Omental fat pad (tissue), 4 donors: ENCODE measurements around the gene LRP1. TPM values are rescaled to one million over a fixed set of nuclear protein-coding genes. Genes with fewer than 3 reads are reported as not detected.

Source experiments
- ATAC-seq: fragments of 150-250 bp; one replicate; pipeline ENCODE4 v1.9.1; 2016; ENCODE audit warnings: mild to moderate bottlenecking, moderate library complexity; ENCODE audit not compliant: low FRiP score
- DNase-seq: peaks from one replicate; pipeline ENCODE4 v3.0.0-alpha.2; 2019; ENCODE audit warnings: low spot score
- CTCF ChIP-seq, 3 donors: fragments of 450-650 bp; IDR thresholded peaks; one replicate each; pipeline ENCODE4 v1.5.1; 2016 to 2017; ENCODE audit warnings: antibody characterized with exemption in 3 of 3, mild to moderate bottlenecking in 3 of 3, moderate library complexity in 2 of 3
- total RNA-seq, 4 donors: library from RNA; depleted of rRNA; stranded (reverse); fragments of >200 nt; gene quantifications; one replicate each; pipeline ENCODE4 v1.1.0, GENCODE V29; 2016

LRP1 gene
- total RNA-seq, 4 donors from 2014 or later, result 312 to 592 (median 571) TPM

DNA sequence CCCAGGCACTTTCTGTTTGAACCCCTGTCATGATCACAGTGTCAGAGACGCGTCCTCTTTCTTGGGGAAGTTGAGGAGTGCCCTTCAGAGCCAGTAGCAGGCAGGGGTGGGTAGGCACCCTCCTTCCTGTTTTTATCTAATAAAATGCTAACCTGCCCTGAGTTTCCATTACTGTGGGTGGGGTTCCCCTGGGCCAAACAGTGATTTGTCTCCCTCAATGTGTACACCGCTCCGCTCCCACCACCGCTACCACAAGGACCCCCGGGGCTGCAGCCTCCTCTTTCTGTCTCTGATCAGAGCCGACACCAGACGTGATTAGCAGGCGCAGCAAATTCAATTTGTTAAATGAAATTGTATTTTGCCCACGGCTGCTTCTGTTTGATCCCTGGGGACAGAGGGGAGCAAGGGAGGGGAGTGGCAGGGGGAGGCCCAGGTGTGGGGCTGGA, 106.3 kb downstream of the LRP1 start:
- DNase-seq (no peak), ATAC-seq (no peak)
- TF ChIP-seq CTCF (IDR thresholded peaks at IDR 0.05), result no peak

- DNase-seq (no peak), ATAC-seq (no peak)
- TF ChIP-seq CTCF (IDR thresholded peaks at IDR 0.05), result no peak
Measured at GRCh38 chr12:57235017-57235727, 106.9 kb downstream of the LRP1 start.

GRCh38 chr12:57235728-57236131, 107.4 kb downstream of the LRP1 start:
- ATAC-seq (no peak), DNase-seq (no peak)
- TF ChIP-seq CTCF (IDR thresholded peaks at IDR 0.05), result no peak

DNA sequence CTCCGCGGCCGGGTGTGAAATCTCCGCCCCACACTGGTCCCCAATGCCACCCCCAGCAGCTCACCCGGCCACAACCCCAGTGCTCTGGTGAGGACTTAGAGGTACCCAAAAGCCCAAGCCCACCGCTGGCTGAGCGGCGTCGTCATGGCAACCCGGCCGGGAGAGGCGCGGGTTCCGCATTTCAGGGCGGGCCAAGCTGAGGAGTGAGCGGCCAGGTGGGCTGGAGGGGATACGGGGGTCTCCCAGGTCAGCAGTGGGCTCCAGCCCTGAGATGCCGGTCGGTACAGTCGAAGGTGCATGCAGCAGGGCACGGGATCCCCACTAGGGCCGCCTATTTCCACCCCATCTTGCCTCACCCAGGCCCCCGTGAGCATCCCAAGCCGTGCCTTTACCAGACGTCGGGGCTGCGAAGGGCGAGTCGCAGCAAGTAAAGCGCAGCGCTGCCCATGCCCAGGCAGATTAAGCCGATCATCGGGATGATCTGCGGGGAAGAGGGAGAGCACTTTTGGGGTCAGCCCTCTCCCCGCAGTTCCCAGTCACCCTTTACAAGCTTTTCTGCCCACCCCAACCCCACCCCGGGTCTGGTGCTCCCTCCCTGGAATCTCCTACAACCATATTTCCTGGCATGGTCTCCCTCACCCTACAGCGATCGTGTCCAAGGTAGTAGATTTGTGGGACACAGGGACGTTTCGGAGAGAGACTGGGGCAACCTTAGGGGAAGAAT, 108.1 kb downstream of the LRP1 start:
- TF ChIP-seq CTCF (IDR thresholded peaks at IDR 0.05), result no peak
- ATAC-seq, result no peak
- no peak for DNase-seq

GRCh38 chr12:57236925-57237595, 108.8 kb downstream of the LRP1 start:
- no peak for ATAC-seq
- DNase-seq, result no peak
- no peak for TF ChIP-seq CTCF (IDR thresholded peaks at IDR 0.05)

GRCh38 chr12:57237596-57237931, 109.3 kb downstream of the LRP1 start:
- ATAC-seq (no peak), DNase-seq (no peak)
- no peak for TF ChIP-seq CTCF (IDR thresholded peaks at IDR 0.05)
